Glutamatergic neuron (in vitro differentiated cells): ENCODE data around the gene ADRA2C. TPM values are rescaled to one million over a fixed set of nuclear protein-coding genes. Genes with fewer than 3 reads are reported as not detected.

Source experiments
- DNase-seq: peaks from one replicate; pipeline ENCODE4 v3.0.0; 2022
- H3K27ac Mint-ChIP-seq: one replicate; pipeline ENCODE4 v1.8.0; 2020; ENCODE audit warnings: mild to moderate bottlenecking, mixed read lengths, inconsistent platforms; ENCODE audit not compliant: unreplicated experiment
- H3K27me3 Mint-ChIP-seq: one replicate; pipeline ENCODE4 v1.8.0; 2020; ENCODE audit warnings: mild to moderate bottlenecking, moderate library complexity, mixed read lengths, inconsistent platforms; ENCODE audit not compliant: unreplicated experiment
- H3K36me3 Mint-ChIP-seq: one replicate; pipeline ENCODE4 v1.8.0; 2020; ENCODE audit warnings: mild to moderate bottlenecking, mixed read lengths, inconsistent platforms; ENCODE audit not compliant: unreplicated experiment
- H3K4me1 Mint-ChIP-seq: one replicate; pipeline ENCODE4 v1.8.0; 2020; ENCODE audit warnings: mild to moderate bottlenecking, low read depth, mixed read lengths, inconsistent platforms; ENCODE audit not compliant: unreplicated experiment
- H3K4me3 Mint-ChIP-seq: one replicate; pipeline ENCODE4 v1.8.0; 2020; ENCODE audit warnings: mild to moderate bottlenecking, mixed read lengths, inconsistent platforms; ENCODE audit not compliant: unreplicated experiment
- H3K9me3 Mint-ChIP-seq: one replicate; pipeline ENCODE4 v1.8.0; 2020; ENCODE audit warnings: mild to moderate bottlenecking, moderate library complexity, mixed read lengths, inconsistent platforms; ENCODE audit not compliant: unreplicated experiment
- total RNA-seq: library from RNA; stranded (reverse); fragmentation: NEBNext Ultra II Directional; extraction: Animal tissue kit (Norgen Biotek cat#: 25700); gene quantifications from one replicate; pipeline ENCODE4 v1.2.1, GENCODE V29; 2021; ENCODE audit not compliant: unreplicated experiment
- TF ChIP-seq, protein P1 (sequence below): fragments of 200-600 bp; sonication (generic); IDR thresholded peaks from one replicate; pipeline ENCODE4 v1.5.0; 2021; ENCODE audit not compliant: partially characterized antibody, unreplicated experiment

Gene ADRA2C
- total RNA-seq, 1 donor from 2014 or later = 4.8 TPM

DNA sequence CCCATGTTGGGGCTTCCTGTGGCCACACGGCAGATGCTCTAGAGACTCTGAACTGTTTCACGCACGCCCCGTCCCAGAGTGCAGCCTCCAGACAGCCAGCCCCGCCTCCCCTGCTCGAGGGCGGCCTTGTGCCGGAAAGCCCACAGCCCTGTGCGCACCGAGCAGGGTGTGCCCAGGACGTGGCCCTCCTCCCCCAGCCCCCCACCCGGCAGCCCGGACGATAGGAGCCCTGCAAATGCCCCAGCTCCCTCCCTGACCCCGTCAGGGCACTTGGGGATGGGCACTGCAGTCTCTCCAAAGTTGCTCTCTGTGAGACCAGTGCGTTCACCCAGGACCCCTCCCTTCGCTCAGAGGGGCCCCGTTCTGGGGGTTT is 37.3 kb downstream of the ADRA2C start:
- Mint-ChIP-seq H3K36me3 (no peaks in the 10 kb centered on the region), H3K27me3 (peaks cover 4% of the 10 kb centered on the region), H3K4me3 (no peak overlapping the region), H3K4me1 (peaks cover 14% of the 10 kb centered on the region), H3K9me3 (no peaks in the 10 kb centered on the region), H3K27ac (no peak overlapping the region)
- no peak for DNase-seq
- TF ChIP-seq, protein P1, sequence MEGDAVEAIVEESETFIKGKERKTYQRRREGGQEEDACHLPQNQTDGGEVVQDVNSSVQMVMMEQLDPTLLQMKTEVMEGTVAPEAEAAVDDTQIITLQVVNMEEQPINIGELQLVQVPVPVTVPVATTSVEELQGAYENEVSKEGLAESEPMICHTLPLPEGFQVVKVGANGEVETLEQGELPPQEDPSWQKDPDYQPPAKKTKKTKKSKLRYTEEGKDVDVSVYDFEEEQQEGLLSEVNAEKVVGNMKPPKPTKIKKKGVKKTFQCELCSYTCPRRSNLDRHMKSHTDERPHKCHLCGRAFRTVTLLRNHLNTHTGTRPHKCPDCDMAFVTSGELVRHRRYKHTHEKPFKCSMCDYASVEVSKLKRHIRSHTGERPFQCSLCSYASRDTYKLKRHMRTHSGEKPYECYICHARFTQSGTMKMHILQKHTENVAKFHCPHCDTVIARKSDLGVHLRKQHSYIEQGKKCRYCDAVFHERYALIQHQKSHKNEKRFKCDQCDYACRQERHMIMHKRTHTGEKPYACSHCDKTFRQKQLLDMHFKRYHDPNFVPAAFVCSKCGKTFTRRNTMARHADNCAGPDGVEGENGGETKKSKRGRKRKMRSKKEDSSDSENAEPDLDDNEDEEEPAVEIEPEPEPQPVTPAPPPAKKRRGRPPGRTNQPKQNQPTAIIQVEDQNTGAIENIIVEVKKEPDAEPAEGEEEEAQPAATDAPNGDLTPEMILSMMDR = no peak

DNA sequence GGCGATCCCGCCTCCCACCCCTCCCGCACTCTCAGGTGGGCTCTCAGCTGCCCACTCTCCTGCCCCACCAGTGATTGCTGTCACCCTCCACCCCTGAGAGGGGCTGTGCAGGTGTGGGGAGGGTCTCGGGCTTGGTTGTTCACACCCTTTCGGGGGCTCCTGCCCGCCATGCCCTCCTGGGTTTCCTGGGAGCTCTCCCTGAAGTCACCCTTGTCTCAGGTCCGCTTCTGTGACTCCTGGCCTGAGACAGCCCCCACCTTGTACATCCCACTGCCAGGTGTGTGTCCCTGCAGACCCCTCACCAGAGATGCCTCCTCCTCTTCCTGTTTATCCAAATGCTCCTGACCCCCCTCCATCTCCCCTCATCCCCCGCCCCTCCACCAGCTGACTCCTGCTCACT is 37.8 kb downstream of the ADRA2C start:
- Mint-ChIP-seq H3K9me3 (peaks cover 2% of the 10 kb centered on the region), H3K36me3 (no peaks in the 10 kb centered on the region)

DNA sequence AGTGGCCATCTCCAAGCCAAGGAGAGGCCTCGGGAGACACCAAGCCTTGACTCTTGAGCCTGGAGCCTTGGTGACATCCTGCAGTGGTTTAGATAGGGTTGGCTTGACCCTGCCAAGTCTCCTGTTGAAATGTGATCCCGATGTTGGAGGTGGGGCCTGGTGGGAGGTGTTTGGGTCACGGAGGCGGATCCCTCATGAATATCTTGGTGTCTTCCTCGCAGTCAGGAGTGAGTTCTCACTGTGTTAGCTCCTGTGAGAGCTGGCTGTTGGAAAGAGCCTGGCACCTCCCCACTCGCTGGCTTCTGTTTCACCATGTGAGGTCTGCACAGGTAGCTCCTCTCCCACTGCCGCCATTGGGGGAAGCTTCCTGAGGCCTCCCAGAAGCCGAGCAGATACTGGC is 38.8 kb downstream of the ADRA2C start:
- no peak for DNase-seq
- H3K27me3 Mint-ChIP-seq = peaks cover 4% of the 10 kb centered on the region
- H3K9me3 Mint-ChIP-seq = peaks cover 2% of the 10 kb centered on the region
- H3K4me3 Mint-ChIP-seq = no peak overlapping the region
- peaks cover 12% of the 10 kb centered on the region for H3K4me1 Mint-ChIP-seq
- TF ChIP-seq, protein P1 = no peak
- H3K36me3 Mint-ChIP-seq = no peaks in the 10 kb centered on the region
- H3K27ac Mint-ChIP-seq = no peak overlapping the region

More for the DNA sequence above, 37.8 kb downstream of the ADRA2C start:
- no peak for DNase-seq
- TF ChIP-seq, protein P1 = no peak
- peaks cover 4% of the 10 kb centered on the region for H3K27me3 Mint-ChIP-seq
- H3K27ac Mint-ChIP-seq = no peak overlapping the region
- peaks cover 14% of the 10 kb centered on the region for H3K4me1 Mint-ChIP-seq
- H3K4me3 Mint-ChIP-seq = no peak overlapping the region

DNA sequence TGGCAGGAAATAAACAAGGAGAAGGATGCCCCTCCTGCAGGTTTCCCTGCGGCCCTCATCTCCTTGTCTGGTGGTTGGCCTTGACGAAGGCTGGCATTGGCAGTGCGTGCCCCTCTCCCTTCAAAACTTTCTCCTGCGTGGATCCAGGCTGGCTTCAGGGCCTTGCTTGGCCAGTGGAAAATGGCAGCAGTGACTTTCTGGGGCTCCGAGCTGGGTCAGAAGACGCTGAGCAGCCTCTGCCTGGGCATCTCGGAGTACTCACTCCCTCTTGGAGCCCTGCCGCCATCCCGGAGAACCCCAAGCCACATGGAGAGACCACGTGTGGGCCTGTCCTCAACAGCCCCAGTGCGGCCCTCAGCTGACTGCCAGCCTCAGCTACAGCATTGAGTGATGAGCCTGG is 39.5 kb downstream of the ADRA2C start:
- TF ChIP-seq, protein P1 = no peak
- H3K9me3 Mint-ChIP-seq = peaks cover 2% of the 10 kb centered on the region
- no peak overlapping the region for H3K27ac Mint-ChIP-seq
- H3K4me1 Mint-ChIP-seq = peaks cover 12% of the 10 kb centered on the region
- no peak for DNase-seq
- peaks cover 4% of the 10 kb centered on the region for H3K27me3 Mint-ChIP-seq
- H3K4me3 Mint-ChIP-seq = no peak overlapping the region
- no peaks in the 10 kb centered on the region for H3K36me3 Mint-ChIP-seq

DNA sequence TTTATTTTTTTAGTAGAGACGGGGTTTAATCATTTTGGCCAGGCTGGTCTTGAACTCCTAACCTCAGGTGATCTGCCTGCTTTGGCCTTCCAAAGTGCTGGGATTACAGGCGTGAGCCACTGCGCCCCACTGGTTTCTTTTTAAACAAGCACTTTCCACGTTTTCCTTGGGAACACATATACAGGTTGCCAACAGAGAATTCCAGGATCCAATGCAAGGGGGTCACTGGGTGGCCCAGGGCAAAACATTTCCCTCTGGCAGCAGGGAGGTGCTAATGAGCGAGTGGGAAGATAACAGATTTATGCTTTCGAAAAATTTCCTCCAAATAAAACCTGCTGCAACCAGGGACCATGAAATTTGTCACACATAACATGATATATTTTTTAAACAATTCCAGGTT is 41.1 kb downstream of the ADRA2C start:
- H3K4me1 Mint-ChIP-seq = peaks cover 8% of the 10 kb centered on the region
- no peak overlapping the region for H3K4me3 Mint-ChIP-seq

More for the DNA sequence above, 41.1 kb downstream of the ADRA2C start:
- H3K9me3 Mint-ChIP-seq = peaks cover 2% of the 10 kb centered on the region
- TF ChIP-seq, protein P1 = no peak
- peaks cover 4% of the 10 kb centered on the region for H3K27me3 Mint-ChIP-seq
- DNase-seq = no peak
- no peak overlapping the region for H3K27ac Mint-ChIP-seq
- H3K36me3 Mint-ChIP-seq = no peaks in the 10 kb centered on the region
